K562 (cell line): ENCODE data around the gene TMEM270. TPM values are rescaled to one million over a fixed set of nuclear protein-coding genes. Genes with fewer than 3 reads are reported as not detected.

Source experiments
- CBFA2T2 ChIP-seq: fragments of 450-650 bp; conservative IDR thresholded peaks from 2 replicates; pipeline ENCODE4 v1.6.1; 2017; ENCODE audit warnings: mild to moderate bottlenecking
- CBX3 ChIP-seq, 2 experiments: IDR thresholded peaks; 1 replicate in 1 of 2; 2 replicates in 1 of 2; pipeline ENCODE4 v1.6.1; 2012; ENCODE audit warnings: inconsistent platforms in 2 of 2, low read length in 2 of 2, borderline replicate concordance in 1 of 2, control low read depth in 1 of 2
- CTBP1 ChIP-seq: fragments of 450-650 bp; IDR thresholded peaks from 2 replicates; pipeline ENCODE4 v1.6.1; 2016; ENCODE audit warnings: borderline replicate concordance
- DIDO1 ChIP-seq: fragments of 450-650 bp; IDR thresholded peaks from 2 replicates; pipeline ENCODE4 v1.6.1; 2016; ENCODE audit warnings: low read depth, missing biosample characterization, missing genetic modification characterization
- EHMT2 ChIP-seq: fragments of 450-650 bp; IDR thresholded peaks from 2 replicates; pipeline ENCODE4 v1.6.1; 2018; ENCODE audit warnings: antibody characterized with exemption
- EP300 ChIP-seq: IDR thresholded peaks from 2 replicates; pipeline ENCODE4 v1.6.1; 2012; ENCODE audit warnings: low read length, improper control_type of control experiment
- GTF2E2 ChIP-seq: fragments of 200-800 bp; sonication (Bioruptor generic); IDR thresholded peaks from 2 replicates; pipeline ENCODE4 v1.6.1; 2016; ENCODE audit warnings: missing genetic modification characterization, missing compliant biosample characterization
- HDAC6 ChIP-seq: IDR thresholded peaks from 2 replicates; pipeline ENCODE4 v1.6.1; 2012; ENCODE audit warnings: low read depth, mild to moderate bottlenecking, control low read depth, inconsistent platforms, low read length, moderate library complexity
- LEF1 ChIP-seq: fragments of 450-650 bp; IDR thresholded peaks from 2 replicates; pipeline ENCODE4 v1.6.1; 2016; ENCODE audit warnings: mild to moderate bottlenecking
- MAFK ChIP-seq: IDR thresholded peaks from 2 replicates; pipeline ENCODE4 v1.6.1; 2011; ENCODE audit warnings: low read length, improper control_type of control experiment
- MEF2D ChIP-seq: conservative IDR thresholded peaks from 2 replicates; pipeline ENCODE4 v1.6.1; 2016; ENCODE audit warnings: low read depth, missing genetic modification characterization, missing compliant biosample characterization
- OTX1 ChIP-seq: fragments of 450-650 bp; formaldehyde crosslinking; IDR thresholded peaks from 2 replicates; pipeline ENCODE4 v1.4.0; 2022; ENCODE audit warnings: mild to moderate bottlenecking
- PHF20 ChIP-seq: fragments of 450-650 bp; IDR thresholded peaks from 2 replicates; pipeline ENCODE4 v1.6.1; 2018; ENCODE audit not compliant: partially characterized antibody
- POLR2H ChIP-seq: IDR thresholded peaks from 2 replicates; pipeline ENCODE4 v1.6.1; 2016; ENCODE audit warnings: missing genetic modification characterization, low read depth, mild to moderate bottlenecking, control low read depth, missing compliant biosample characterization, moderate library complexity
- RBFOX2 ChIP-seq: fragments of 200-400 bp; formaldehyde crosslinking; IDR thresholded peaks from 2 replicates; pipeline ENCODE4 v1.6.1; 2017; ENCODE audit warnings: low read depth, mild to moderate bottlenecking, low read length, moderate library complexity
- SAFB2 ChIP-seq: fragments of 200-400 bp; formaldehyde crosslinking; IDR thresholded peaks from 2 replicates; pipeline ENCODE4 v1.6.1; 2018; ENCODE audit warnings: borderline replicate concordance, low read length, low read depth, moderate library complexity; ENCODE audit not compliant: severe bottlenecking
- SLC30A9 ChIP-seq: fragments of 250-450 bp; sonication (Bioruptor Pico); IDR thresholded peaks from 2 replicates; pipeline ENCODE4 v1.8.0; 2022; ENCODE audit warnings: mild to moderate bottlenecking, moderate library complexity
- SMARCB1 ChIP-seq: IDR thresholded peaks from 2 replicates; pipeline ENCODE4 v1.6.1; 2011; ENCODE audit warnings: improper control_type of control experiment, low read depth; ENCODE audit not compliant: insufficient read length
- SMARCC2 ChIP-seq: fragments of 450-650 bp; IDR thresholded peaks from 2 replicates; pipeline ENCODE4 v1.6.1; 2017; ENCODE audit warnings: antibody characterized with exemption, moderate library complexity, mild to moderate bottlenecking, low read depth
- SREBF1 ChIP-seq: fragments of 150-350 bp; IDR thresholded peaks from 2 replicates; pipeline ENCODE4 v1.6.1; 2014; ENCODE audit warnings: antibody characterized with exemption, low read depth, low read length, borderline replicate concordance
- TEAD4 ChIP-seq, 2 experiments: sonication (generic) in 1 of 2; formaldehyde crosslinking in 1 of 2; IDR thresholded peaks; 2 replicates each; pipeline versions ENCODE4 v1.6.1 to v1.8.0; 2012 to 2022; ENCODE audit warnings: borderline replicate concordance in 1 of 2, inconsistent platforms in 1 of 2, low read length in 1 of 2, mild to moderate bottlenecking in 1 of 2, missing genetic modification reagents in 1 of 2
- ZKSCAN8 ChIP-seq: fragments of 200-800 bp; sonication (Bioruptor generic); IDR thresholded peaks from 2 replicates; pipeline ENCODE4 v1.6.1; 2016; ENCODE audit warnings: missing genetic modification characterization, missing compliant biosample characterization
- ZNF274 ChIP-seq: IDR thresholded peaks from 2 replicates; pipeline ENCODE4 v1.6.1; 2011; ENCODE audit warnings: low read depth, mild to moderate bottlenecking, low read length, moderate library complexity, borderline replicate concordance
- ZNF347 ChIP-seq: fragments of 450-650 bp; formaldehyde crosslinking; IDR thresholded peaks from 2 replicates; pipeline ENCODE4 v1.4.0; 2020; ENCODE audit warnings: low read depth, mild to moderate bottlenecking, moderate library complexity
- ZNF695 ChIP-seq: fragments of 450-650 bp; formaldehyde crosslinking; IDR thresholded peaks from 2 replicates; pipeline ENCODE4 v1.4.0; 2020; ENCODE audit warnings: mild to moderate bottlenecking, moderate library complexity
- ZNF830 ChIP-seq: fragments of 250-450 bp; sonication (Bioruptor Pico); IDR thresholded peaks from 2 replicates; pipeline ENCODE4 v1.5.0; 2021; ENCODE audit warnings: mild to moderate bottlenecking
- polyA plus RNA-seq, 8 experiments: library from polyadenylated mRNA; depleted of rRNA in 4 of 8; stranded (reverse) in 5 of 8; unstranded in 3 of 8; fragments of >200 nt; fragmentation: Nextera tagmentation in 2 of 8; fragmentation: Illumina TruSeq in 1 of 8; extraction: Ambion mirVana in 2 of 8; extraction: Trizol in 1 of 8; gene quantifications; 2 replicates each; pipeline versions ENCODE4 v1.2.1 to v1.2.3, GENCODE V29; 2011 to 2014; ENCODE audit warnings: inconsistent platforms in 1 of 8, missing spikeins in 1 of 8
- total RNA-seq, 7 experiments: library from RNA; depleted of rRNA in 6 of 7; stranded (reverse); fragments of >200 nt in 6 of 7; fragmentation: Illumina TruSeq in 2 of 7; extraction: Trizol in 2 of 7; gene quantifications; 2 replicates each; pipeline versions ENCODE4 v1.2.1 to v1.2.3, GENCODE V29; 2011 to 2021; ENCODE audit warnings: low replicate concordance in 1 of 7
- TF ChIP-seq, protein P1 (sequence below): fragments of 450-650 bp; IDR thresholded peaks from 2 replicates; pipeline ENCODE4 v1.6.1; 2016; ENCODE audit warnings: missing biosample characterization, missing genetic modification characterization
- TF ChIP-seq, protein P2 (sequence below): fragments of 450-650 bp; IDR thresholded peaks from 2 replicates; pipeline ENCODE4 v1.6.1; 2017; ENCODE audit warnings: antibody characterized with exemption

TMEM270 gene
- total and polyA plus RNA-seq, 9 of the 15 experiments (the other 6 are each of a cell fraction or from before 2014, with no cell fraction given), result not detected

DNA sequence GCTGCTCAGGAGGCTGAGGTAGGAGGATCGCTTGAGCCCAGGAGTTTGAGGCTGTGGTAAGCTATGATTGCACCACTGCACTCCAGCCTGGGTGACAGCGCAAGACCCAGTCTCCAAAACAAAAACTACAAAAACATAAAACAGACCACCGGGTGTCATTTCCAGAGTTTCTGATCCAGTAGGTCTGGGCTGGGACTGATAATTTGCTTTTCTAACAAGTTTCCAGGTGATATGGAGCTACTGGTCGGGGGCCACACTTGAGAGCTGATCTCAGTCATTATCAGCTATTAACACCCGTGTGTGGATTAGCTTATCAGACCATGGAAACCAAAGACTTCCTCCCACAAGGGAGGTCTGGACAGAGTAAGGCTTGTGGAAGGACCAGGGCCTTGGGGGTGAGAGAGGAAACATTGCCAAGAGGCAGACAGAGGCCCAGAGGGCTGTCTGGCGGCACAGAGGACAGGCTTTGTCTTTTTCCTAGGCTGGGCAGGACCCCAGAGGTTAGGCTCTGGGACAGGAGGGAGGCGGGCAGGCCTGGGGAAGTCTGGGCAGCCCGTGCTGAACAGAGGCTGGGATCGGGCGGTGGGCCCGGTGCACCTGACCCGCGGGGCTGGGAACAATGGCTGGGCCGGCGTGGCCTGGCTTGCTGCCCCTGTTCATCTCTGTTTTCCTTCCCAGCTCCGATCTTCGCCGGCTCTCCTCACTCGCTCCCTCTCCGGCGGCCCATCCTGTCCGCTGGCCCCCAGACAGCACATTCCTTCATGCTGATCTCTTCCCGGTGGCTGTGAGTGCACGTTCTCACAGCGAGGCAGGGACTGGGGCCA lies 25.2 kb downstream of the TMEM270 start (continued):
- TF ChIP-seq ZKSCAN8 (CRISPR knock-in tag) (peak; percentile 89), MAFK (peak; percentile 25), SREBF1 (no peak), MEF2D (tag) (peak; percentile 94), SLC30A9 (CRISPR knock-in tag) (no peak), RBFOX2 (peak; percentile 55), SMARCB1 (no peak), GTF2E2 (no peak), HDAC6 (no peak), EHMT2 (no peak), PHF20 (peak; percentile 66), ZNF695 (CRISPR knock-in tag) (no peak), CBX3 (IDR thresholded peaks at IDR 0.05; ENCODE audit: borderline replicate concordance in 1 of 2, low read length in 2 of 2) (peak in 1 of 2 experiments; percentile 83; a peak in 2 of 3 replicates), CBFA2T2 (peak; percentile 100), EP300 (peak; percentile 100), LEF1 (peak; percentile 99), CTBP1 (peak; percentile 93), TEAD4 (IDR thresholded peaks at IDR 0.05; ENCODE audit: low read length) (peak; percentile 100), TEAD4 (CRISPR knock-in tag; IDR thresholded peaks at IDR 0.05; ENCODE audit: borderline replicate concordance) (no peak), SAFB2 (no peak), ZNF274 (peak; percentile 88; the same call in 1 of the 2 replicates), ZNF347 (no peak), DIDO1 (tag) (peak; percentile 61), SMARCC2 (peak; percentile 100), ZNF830 (CRISPR knock-in tag) (no peak), POLR2H (tag) (no peak), OTX1 (peak; percentile 96)
- TF ChIP-seq, protein P1, sequence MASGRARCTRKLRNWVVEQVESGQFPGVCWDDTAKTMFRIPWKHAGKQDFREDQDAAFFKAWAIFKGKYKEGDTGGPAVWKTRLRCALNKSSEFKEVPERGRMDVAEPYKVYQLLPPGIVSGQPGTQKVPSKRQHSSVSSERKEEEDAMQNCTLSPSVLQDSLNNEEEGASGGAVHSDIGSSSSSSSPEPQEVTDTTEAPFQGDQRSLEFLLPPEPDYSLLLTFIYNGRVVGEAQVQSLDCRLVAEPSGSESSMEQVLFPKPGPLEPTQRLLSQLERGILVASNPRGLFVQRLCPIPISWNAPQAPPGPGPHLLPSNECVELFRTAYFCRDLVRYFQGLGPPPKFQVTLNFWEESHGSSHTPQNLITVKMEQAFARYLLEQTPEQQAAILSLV, result peak; percentile 75
- TF ChIP-seq, protein P2, sequence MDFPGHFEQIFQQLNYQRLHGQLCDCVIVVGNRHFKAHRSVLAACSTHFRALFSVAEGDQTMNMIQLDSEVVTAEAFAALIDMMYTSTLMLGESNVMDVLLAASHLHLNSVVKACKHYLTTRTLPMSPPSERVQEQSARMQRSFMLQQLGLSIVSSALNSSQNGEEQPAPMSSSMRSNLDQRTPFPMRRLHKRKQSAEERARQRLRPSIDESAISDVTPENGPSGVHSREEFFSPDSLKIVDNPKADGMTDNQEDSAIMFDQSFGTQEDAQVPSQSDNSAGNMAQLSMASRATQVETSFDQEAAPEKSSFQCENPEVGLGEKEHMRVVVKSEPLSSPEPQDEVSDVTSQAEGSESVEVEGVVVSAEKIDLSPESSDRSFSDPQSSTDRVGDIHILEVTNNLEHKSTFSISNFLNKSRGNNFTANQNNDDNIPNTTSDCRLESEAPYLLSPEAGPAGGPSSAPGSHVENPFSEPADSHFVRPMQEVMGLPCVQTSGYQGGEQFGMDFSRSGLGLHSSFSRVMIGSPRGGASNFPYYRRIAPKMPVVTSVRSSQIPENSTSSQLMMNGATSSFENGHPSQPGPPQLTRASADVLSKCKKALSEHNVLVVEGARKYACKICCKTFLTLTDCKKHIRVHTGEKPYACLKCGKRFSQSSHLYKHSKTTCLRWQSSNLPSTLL, result 0 out of 2 replicates have a peak, but pooled peaks have one; percentile 63
